ENCODE results near the gene CEND1.

The CEND1 gene

GRCh38 chr11:789943-790342, at the start of gene CEND1:
Gene CEND1, minus strand, starts transcription at chr11:790090. Its CDS starts 1,514 bp downstream, at chr11:788576.
- TF ChIP-seq GATA2 (IDR thresholded peaks at IDR 0.05; ENCODE audit: low read depth, low read length) (no peak), GATA3 (IDR thresholded peaks at IDR 0.05; ENCODE audit: low read depth, low read length) (no peak)

- TF ChIP-seq GATA2 (IDR thresholded peaks at IDR 0.05; ENCODE audit: low read depth, low read length) (no peak), GATA3 (IDR thresholded peaks at IDR 0.05; ENCODE audit: low read depth, low read length) (no peak)
Observed at GRCh38 chr11:839280-839623, 49.4 kb upstream of the CEND1 start.

DNA sequence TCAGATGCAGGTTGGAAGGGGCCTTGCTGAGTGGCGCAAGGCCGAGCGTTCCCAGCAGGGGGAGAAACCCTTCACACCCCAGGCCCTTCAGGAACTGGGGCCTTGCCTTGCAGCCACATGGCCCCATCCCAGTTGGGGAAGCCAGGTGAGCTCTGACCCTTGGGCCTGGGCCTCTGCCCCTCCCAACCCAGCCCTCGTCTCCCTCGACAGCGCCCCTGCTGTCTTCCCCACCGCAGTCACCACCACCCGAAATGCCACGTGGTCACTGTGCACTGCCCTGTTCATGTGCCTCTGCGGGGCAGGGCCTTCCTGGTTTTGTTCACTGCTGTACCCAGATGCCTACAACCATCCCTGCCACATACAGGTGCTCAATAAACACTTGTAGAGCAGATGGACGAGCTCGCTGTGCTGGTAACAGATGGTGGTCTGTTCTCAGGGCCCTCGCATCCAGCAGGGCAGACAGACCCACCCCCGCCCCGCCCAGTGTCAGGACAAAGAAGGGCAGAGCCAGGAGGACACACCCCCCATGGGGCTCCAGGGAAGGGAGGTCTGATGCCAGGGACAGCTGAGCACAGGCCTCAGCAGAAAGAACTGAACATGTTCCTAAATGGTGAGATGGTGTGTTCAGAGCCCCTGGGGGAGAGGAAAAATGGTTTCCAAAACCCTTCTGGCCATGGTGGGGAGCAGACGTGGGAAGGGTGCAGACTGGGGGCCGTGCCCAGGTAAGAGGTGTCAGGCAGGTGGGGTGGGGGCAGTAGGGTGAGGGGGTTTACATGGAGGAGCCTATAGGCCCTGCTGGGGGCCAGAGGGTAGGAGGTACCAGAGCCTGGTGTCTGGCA, 48.8 kb upstream of the CEND1 start:
- TF ChIP-seq GATA2 (IDR thresholded peaks at IDR 0.05; ENCODE audit: low read depth, low read length) (no peak), GATA3 (IDR thresholded peaks at IDR 0.05; ENCODE audit: low read depth, low read length) (no peak)

DNA sequence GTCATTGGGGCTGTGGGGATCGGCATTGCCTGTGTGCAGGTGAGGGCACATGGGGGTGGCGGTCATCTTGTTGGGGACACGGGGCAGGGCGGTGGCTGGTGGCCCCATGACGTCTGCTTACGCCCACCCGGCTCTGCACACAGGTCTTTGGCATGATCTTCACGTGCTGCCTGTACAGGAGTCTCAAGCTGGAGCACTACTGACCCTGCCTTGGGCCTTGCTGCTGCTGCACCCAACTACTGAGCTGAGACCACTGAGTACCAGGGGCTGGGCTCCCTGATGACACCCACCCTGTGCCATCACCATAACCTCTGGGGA, 48.1 kb upstream of the CEND1 start:
- TF ChIP-seq GATA3 (IDR thresholded peaks at IDR 0.05; ENCODE audit: low read depth, low read length), result no peak
- TF ChIP-seq GATA2 (IDR thresholded peaks at IDR 0.05; ENCODE audit: low read depth, low read length), result no peak

- TF ChIP-seq GATA3 (IDR thresholded peaks at IDR 0.05; ENCODE audit: low read depth, low read length), result no peak
- no peak for TF ChIP-seq GATA2 (IDR thresholded peaks at IDR 0.05; ENCODE audit: low read depth, low read length)
Observed at GRCh38 chr11:837189-837989, 47.5 kb upstream of the CEND1 start.

GRCh38 chr11:836700-837099, 46.8 kb upstream of the CEND1 start:
- TF ChIP-seq GATA2 (IDR thresholded peaks at IDR 0.05; ENCODE audit: low read depth, low read length), result no peak
- TF ChIP-seq GATA3 (IDR thresholded peaks at IDR 0.05; ENCODE audit: low read depth, low read length), result no peak

DNA sequence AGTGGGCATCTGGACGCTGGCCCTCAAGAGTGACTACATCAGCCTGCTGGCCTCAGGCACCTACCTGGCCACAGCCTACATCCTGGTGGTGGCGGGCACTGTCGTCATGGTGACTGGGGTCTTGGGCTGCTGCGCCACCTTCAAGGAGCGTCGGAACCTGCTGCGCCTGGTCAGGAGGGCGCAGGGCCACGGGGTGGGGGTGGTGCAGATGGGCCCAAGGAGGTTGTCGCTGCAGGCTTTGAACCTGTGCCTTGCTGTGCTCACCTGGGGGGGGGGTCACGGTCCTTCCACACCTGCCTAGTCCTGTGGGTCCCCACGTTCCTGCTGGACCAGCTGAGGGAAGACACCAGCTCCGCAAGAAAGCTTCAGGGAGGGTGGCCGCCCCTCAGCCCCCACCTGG, 46.4 kb upstream of the CEND1 start:
- TF ChIP-seq GATA2 (IDR thresholded peaks at IDR 0.05; ENCODE audit: low read depth, low read length) (no peak), GATA3 (IDR thresholded peaks at IDR 0.05; ENCODE audit: low read depth, low read length) (no peak)

DNA sequence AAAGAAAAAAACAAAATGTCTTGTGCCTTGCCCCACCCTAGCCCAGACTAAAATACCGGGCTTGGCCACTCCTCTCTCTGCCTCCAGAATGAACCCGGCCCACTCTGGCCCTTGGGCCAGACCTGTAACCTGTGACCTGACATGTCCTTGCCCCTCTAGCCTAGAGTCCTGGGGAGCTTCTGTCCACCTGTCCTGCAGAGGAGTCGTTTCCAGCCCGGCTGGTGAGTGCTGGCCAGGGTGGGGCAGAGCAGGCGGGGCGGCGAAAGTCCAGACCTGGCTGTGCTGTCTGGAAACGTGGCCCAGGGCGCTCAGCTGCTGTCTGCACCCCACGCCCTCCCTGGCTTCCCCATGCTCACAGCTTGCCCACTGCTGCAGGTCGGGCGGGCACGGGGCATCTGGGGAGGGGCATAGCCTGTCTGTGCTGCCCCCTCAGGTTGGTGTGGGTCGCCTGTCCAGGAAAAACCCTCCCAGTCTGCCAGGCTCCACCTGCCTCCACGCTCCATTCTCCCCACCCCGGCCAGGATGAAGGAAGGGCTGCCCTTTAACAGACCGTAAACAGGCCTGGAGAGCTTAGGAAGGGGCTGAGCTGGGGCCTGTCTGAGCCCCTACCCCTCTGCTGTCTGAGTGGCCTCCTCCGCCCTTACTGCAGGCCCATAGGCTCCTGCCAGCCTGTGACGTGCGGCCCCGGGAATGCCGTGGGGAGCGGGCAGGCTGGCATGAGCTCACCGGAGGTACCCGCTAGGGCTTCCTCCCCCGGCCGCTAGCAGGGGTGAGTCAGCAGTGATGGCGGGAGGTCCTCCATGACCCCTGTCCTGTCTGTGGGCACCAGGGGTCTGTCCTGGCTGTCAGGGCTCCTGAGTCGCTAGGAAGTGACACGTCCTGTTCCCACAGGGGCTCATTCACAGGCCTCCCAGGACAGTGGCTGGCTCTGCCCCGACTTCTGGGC, 44.8 kb upstream of the CEND1 start:
- TF ChIP-seq GATA3 (IDR thresholded peaks at IDR 0.05; ENCODE audit: low read depth, low read length) (no peak), GATA2 (IDR thresholded peaks at IDR 0.05; ENCODE audit: low read depth, low read length) (no peak)

DNA sequence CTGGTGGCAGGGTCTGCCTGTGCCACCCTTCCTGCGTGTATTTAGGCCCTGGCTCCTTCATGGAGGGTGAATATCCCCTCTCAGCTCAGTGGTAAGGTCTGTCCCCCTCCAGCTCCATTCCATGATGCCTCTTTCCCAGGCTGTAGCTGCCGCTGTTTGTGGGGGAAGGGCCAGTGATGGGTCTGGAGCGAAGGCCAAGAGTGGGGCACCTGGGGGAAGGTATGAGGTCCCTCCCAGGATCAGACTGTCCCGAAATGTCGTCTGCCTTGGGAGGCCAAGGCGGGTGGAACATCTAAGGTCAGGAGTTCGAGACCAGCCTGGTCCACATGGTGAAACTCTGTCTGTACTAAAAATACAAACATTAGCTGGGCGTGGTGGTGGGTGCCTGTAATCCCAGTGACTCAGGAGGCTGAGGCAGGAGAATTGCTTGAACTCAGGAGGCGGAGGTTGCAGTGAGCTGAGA, 44.0 kb upstream of the CEND1 start:
- no peak for TF ChIP-seq GATA3 (IDR thresholded peaks at IDR 0.05; ENCODE audit: low read depth, low read length)
- TF ChIP-seq GATA2 (IDR thresholded peaks at IDR 0.05; ENCODE audit: low read depth, low read length), result no peak

- no peak for TF ChIP-seq GATA2 (IDR thresholded peaks at IDR 0.05; ENCODE audit: low read depth, low read length)
- no peak for TF ChIP-seq GATA3 (IDR thresholded peaks at IDR 0.05; ENCODE audit: low read depth, low read length)
Observed at GRCh38 chr11:833114-833791, 43.4 kb upstream of the CEND1 start.

DNA sequence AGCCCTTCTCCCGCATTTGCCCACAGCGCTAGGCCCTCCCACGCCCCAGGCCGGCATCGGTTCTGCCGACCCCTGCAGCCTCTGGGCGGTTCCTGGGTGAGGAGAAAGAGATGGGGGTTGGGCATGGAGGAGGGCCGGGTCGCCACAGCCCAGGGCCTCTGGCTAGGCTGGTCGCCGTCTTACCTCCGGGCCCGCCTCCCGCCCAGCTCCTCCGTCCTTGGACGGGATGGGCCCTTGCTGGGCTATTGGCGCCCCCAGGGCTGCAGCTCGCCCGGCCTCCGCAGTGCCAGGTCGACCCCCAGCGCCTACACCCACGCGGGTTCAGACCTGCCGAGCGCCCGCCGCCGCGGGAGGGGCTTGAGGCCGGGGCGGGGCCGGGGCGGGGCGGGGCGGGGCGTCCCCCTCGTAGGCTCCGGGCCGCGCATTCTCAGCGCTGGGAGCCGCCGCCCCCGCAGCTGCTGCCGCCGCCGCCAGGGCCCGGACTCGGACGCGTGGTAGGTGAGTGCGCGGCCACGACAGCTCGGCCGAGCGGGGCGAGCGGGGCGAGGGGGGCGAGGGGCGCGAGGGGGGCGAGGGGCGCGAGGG, 42.7 kb upstream of the CEND1 start, which contains the start of gene CD151:
CD151 (plus strand) TSS at position 424 of the 585 bp plus-strand sequence. CDS start 3,118 bp downstream, outside the sequence.
- TF ChIP-seq GATA3 (IDR thresholded peaks at IDR 0.05; ENCODE audit: low read depth, low read length) (no peak), GATA2 (IDR thresholded peaks at IDR 0.05; ENCODE audit: low read depth, low read length) (no peak)

GRCh38 chr11:831961-832528, 42.2 kb upstream of the CEND1 start:
- TF ChIP-seq GATA3 (IDR thresholded peaks at IDR 0.05; ENCODE audit: low read depth, low read length), result no peak
- no peak for TF ChIP-seq GATA2 (IDR thresholded peaks at IDR 0.05; ENCODE audit: low read depth, low read length)

Data from SH-SY5Y (cell line).